HG02943 (cell line): ENCODE results near the gene SIX5.
"Not testable (repeated sequence)": the region's sequence is repeated elsewhere in the genome, so short reads cannot be mapped to it uniquely, and the experiment has no call there.

ENCODE experiments used
- ATAC-seq: cut with Tn5 transposase; IDR thresholded peaks from one replicate; pipeline ENCODE4 v1.9.1; 2021; ENCODE audit warnings: mild to moderate bottlenecking, low read depth, moderate library complexity; ENCODE audit not compliant: unreplicated experiment

The SIX5 gene

DNA sequence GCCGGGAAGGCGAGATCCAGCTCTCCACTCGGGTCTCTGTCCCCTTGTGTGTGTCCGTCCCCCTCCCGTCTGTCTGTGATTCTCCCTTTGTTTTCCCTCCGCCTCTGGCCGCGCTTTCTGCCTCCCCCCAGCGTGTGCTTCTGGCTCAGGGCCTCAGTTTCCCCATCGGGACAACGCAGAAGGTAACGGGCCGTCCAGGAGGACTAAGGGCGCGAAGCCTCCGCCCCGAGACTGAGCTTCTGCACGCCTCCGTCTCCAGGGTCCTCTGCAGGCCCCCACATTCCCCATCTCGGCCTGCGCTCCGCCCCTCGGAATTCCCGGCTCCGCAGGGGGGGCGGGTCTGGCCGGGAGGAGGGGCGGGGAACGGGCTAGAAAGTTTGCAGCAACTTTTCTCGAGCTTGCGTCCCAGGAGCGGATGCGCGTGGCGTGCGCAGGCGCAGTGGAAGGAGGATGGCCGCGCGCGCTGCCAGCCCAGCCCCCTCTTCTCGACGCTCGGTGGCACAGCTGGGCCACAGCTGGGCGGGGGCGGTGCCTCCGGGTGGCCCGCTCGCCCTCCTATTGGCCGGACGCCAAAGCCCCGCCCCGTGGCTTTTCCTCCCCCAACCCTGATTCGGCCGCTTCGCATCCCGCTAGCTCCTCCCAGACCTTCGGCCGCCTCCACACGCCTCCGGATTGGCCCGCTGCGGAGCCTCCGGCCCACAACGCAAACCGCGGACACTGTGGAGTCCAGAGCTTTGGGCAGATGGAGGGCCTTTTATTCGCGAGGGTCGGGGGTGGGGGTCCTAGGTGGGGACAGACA is at the start of gene SIX5:
Gene SIX5 (minus strand): TSS at position 269 of the 799 bp plus-strand sequence. CDS start 408 bp downstream, outside the sequence.
- peak; percentile 42 for ATAC-seq

DNA sequence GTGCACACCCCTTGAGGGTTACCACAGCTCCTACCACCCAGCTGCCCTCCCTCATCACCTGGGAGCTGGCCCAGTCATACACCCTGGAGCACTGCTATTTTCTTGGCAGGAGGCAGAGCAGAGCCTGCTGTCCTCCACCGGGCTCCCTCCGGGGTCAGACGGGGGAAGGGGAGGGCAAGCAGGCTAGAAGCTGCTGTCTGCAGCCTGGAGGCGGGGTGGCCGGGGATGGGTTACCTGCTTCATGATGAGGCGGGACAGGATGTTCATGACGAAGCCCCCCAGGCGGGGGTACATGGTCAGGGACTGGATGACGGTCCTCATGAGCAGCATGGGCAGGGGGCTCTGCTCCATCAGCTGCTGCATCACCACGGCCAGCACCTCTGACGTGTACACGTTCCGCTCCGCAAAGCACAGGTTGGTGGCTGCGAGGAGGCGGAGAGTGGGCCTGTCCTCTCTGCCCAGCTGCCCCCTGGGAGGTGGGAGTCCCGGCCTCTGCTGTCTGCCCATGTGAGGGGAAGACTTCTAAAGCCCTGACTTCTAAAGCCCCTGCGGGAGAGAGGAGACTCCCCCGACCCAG is 48.8 kb upstream of the SIX5 start:
- ATAC-seq = no peak

DNA sequence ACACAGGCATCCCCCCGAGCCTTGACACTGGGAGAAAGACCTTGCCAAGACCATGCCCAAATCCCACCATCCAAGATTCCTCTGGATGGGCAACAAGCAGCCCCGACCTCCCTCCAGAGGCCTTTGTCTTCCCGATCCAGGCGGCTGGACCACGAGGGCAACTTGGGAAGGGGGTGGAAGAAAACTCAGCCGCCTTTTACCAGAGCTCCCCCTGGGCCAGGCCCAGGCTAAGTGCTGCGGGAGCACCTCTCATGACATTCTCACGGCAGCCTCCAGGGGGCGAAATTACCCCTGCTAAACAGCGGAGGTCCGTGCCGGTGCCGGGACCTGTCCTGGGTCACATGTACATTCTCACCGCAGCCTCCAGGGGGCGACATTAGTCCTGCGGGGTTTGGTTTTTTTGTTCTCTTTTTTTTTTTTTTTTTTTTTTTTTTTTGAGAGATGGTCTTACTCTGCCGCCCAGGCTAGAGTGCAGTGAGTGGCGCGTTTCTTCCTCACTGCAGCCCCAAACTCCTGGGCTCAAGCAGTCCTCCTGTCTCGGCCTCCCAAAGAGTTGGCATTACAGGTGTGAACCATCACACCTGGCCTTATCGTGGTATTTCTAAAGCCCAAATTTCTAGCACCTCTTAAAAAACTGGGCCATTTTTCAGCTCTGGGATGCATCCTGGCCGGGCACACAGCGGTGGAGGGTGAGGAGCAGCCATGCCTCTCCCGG is 48.1 kb upstream of the SIX5 start:
- peak; percentile 86 for ATAC-seq

DNA sequence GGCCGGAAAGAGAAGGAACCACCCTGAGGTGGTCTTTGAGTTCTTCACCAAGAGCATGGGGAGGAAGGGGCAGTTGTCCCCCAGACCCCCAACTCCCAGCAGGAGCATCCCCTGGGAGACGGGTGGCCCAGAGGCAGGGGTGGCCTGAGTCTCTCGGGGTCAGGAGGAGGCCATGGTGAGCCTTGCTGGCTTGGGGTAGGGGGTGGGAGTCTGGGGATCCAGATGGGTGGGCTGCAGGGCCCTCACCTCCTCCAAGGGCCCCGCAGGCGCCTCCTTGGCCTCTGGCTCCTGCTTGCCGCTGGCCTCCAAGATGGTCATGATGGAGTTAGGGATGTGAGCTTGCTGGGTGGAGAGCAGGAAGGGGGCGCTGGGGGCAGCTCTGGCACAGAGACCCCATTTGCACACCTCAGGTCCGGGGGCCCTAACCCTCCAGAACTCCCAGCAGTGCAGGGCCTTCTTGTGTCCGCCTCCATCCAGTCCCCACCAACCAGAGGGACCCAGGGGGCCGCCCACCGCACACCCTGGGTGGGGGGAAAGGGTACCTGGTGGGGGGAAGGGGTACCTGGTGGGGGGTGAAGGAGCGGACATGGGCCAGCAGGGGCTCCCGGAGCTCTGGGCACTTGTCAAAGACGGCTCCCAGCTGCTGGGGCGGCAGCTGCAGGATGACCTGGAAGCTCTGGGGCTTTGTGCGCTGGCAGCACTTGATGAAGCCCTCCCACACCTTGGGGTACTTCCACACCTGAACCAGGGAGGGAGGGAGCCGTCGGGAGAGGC is 47.4 kb upstream of the SIX5 start:
- ATAC-seq = no peak

DNA sequence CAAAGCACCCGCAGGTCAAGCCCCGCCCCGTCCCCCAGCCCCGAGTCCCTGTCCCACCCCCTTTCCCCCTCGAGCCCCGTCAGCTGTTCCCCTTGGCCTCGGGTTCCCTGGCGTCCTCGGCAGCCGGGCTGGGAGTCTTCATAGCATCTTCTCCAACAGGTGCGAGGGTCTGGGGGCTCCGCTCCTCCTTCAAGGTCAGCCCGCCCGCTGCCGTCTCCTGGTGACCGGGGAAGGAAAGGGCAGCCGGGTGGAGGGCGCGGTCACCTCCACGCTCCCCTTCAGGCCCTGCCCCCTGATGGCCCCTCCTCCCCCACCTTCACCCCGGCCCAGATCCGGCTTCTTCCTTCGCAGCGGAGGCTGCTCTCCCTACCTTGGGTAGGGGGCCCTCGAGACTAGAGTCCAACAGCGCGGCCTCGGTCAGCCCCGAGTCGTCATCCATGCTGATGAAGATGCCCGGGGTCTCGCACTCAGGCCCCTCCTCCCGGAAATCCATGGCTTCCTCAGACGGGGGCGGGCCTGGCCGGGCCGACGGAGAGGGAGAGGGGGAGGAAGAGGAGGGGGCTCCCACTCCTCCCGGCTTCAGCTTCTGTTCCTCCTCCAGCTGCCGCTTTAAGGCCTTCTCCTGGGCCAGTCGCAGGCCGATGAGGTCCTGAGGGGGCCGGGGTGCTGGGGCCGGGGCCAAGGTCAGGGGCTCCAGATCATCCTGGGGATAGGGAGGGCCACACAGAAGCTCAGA is 46.6 kb upstream of the SIX5 start:
- no peak for ATAC-seq

DNA sequence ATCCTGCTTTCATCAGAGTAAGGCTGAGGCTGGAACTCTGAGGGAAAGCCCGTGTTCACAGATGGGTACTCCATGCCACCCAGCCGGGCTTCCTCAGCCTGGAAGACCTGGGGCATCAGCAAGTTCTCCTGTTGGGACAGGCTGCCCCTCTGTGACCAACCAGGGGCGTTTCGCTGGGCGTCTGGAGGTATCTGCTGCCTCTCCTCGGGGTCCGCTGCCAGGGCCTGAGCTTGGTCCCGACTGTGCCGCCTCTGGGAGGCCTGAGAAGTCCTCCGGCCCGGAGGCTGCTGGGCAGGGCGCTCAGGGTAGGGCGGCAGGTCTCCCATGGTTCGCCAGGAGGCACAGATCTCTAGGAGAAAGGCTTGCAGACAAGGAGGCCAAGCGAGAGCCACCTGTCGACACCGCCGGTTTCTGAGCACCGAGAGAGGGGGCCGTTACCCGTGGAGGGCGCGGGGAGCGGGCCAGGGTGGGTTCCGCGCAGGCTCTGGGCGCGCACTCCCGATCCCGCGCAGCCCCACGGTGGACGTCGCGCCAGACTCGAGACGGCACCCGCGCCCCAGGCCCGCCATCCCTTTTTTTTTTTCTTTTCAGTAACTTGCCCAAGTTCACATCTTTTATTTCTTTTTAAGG is 45.9 kb upstream of the SIX5 start, which contains the start of gene RSPH6A:
Gene RSPH6A (minus strand): TSS at position 458 of the 630 bp plus-strand sequence. CDS start 132 bp downstream, at position 326.
- no peak for ATAC-seq

DNA sequence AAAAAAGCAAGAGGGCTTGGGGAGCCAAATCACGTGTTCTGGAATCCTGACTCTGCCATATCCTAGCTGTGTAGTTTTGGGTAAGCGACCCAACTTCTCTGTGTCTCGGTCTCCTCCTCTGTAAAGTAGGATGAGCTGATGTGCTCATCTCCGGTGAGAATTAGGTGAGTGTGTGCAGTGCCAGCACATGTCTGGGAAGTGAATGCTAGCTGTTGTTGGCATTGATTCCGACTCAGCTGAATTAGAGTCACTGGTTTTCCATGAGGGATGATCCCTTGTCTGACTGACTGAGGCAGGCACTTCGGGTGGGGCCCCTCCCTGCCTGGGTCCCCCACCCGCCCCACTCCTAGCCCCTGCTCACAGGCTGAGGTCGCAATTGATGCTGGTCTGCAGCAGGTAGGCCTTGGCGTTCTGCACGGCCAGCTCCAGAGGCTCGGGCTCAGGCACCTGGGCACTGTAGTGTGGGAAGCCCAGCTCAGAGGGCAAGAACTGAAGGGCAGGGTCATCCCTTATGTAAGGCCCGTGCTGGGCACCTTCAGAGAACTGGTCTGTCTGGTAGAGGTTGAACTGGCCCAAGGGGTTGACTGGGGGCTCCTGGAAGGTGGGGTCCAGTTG is 45.2 kb upstream of the SIX5 start:
- no peak for ATAC-seq

DNA sequence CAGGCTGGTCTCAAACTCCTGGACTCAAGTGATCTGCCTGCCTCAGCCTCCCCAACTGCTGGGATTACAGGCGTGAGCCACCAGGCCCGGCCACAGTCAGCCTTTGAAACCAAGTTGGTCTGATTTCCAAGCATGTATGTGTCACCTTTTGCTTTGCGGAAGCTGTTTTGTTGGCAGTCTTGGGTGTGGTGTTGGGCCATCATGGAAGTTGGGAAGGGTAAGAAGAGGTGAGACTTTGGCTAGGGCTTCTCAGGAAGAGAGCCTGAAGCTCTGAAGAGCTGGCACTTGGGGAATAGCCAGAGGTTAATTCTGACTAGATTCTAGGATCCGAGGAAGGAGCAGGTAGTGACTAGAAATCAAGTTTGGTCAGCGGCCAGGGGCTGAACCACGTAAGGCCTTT is 43.2 kb upstream of the SIX5 start:
- no peak for ATAC-seq

DNA sequence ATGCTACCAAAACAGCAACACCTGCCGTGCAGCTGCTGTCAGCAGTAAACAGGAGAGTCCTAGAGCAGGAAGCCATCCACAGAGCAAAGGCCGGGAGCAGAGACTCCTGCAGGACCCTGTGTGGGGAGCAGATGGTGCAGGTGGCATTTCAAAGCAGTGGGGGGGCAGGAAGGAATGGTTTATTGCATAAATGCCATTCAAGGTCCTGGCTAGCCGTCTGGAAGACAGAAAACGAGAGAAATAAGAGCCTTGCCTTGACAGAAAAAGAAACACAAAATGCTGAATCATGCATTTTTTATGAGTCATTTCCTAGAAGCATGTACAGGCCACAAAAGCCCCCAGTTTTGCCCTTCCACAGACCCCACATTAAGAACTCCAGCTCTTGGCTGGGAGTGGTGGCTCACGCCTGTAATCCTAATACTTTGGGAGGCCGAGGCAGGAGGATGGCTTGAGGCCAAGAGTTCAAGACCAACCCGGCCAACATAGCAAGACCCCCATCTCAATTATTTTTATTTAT is 40.6 kb upstream of the SIX5 start:
- no peak for ATAC-seq

DNA sequence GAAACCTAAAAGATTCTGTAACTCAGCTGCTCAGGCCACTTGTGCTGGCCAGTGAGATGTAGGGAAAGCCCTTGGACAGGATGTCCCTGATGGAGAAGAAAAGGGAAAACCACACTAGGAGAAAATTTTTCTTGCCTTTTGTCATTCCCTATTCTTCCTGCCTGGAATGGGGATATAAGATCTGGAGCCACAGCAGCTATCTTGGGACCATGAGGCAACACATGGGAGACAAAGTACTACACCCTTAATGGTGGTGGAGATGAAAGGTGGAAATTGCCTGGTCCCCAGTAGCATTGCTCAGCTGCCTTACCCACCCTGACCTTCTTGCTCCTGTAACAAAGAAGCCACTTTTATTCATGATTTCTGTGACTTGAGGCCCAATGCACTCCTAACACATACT is 36.7 kb upstream of the SIX5 start:
- ATAC-seq = no peak

DNA sequence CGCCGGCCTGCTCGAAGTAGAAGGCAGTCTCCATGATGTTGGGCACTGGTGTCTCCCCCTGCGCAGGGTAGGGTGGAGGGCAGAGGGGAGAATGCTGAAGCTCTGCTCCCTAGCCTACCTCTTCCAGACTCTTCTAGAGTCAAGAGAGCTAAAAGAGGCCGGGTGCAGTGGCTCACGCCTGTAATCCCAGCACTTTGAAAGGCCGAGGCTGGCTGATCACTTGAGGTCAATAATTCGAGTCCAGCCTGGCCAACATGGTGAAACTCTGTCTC is 35.8 kb upstream of the SIX5 start:
- ATAC-seq = no peak

DNA sequence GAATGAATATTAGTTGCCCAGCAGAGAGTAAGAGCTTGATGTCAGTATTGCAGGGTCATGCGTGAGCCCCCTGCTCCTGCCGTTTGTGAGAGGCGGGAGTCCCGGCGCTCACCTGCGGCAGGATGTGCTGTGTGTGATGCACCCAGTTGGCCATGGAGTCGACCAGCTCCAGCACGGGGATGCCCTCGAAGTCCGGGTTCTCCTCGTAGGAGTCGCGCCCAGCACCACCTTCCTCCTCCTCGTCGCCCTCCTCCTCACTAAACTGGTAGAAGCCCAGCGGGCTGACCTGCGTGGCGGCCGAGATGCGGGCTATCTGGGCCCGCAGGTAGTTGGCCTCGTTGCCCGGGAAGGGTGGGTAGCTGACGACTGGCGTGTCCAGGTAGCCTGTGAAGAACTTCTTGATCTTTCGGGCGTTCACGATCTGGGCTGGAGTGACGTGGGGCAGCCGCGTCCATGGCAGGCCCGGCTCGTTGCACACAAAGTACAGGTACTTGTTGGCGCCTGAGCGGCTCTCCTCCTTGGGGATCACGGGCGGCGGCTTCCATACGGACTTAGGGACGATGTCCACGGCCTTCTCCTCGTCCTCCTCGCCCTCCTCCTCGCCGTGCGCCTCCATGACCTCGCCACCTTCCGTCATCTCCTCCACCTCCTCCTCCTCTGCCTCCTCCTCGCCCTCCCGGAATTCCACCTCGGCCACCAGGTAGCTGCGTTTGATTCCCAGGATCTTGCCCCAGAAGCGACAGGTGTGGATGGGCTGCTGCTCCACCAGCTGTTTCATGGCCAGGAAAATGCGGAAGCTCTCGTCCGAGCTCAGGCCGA is 35.3 kb upstream of the SIX5 start:
- ATAC-seq = no peak

DNA sequence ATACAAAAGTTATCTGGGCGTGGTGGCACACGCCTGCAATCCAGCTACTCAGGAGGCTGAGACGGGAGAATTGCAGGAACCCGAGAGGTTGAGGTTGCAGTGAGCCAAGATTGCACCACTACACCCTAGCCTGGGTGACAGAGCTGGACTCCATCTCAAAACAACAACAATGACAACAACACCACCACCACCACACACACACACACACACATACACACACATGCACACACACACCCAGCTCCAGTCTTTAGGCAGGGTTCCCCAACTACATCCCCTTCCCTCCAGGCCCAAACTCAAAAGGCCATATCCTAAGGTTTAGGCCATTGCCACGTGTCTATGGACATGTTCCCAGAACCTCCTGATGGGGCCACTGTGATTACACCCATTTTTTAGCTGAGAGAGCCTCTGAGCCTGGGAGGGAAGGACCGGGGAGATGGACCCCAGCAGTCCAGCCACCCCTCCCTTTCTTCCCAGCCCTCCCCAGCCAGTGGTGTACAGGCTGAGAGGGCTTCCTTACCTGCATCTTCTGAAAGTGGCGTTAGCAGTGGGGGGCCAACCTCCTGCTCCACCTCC is 32.6 kb upstream of the SIX5 start:
- no peak for ATAC-seq

DNA sequence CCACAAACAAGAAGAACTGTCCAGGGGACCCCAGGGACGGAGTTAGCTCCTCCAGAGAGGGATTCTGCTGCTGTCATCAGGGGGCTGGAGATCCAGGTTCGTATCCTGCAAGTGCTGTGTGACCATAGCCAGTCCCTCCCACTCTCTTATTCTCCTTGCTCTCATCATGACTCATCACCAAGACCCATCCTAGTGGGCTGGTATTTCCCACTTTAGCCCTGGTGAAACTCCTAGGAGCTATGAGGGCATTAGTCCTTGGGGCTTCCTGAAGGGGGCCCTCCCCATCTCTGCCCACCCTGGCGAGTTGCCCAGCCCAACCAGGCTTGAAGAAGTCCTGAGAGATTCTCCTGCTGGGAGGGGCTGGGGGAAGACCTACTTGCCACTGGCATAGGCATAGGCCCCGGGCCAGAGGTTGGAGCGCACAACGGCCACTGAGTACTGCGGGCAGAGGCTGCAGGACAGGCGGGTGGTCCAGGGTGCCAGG is 31.1 kb upstream of the SIX5 start:
- ATAC-seq = no peak

DNA sequence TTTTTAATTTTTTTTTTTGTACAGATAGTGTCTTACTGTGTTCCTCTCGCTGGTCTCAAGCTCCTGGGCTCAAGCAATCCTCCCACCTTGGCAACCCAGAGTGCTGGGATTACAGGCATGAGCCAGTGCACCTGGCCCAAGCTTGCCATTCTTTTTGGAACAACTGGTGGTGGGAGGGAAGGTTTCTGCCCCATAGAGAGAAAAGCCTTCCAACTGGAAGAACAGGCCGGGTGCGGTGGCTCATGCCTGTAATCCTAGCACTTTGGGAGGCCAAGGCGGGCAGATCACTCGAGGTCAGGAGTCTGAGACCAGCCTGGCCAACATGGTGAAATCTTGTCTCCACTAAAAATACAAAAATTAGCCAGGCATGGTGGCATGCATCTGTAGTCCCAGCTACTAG is 30.5 kb upstream of the SIX5 start:
- not testable (repeated sequence) for ATAC-seq

DNA sequence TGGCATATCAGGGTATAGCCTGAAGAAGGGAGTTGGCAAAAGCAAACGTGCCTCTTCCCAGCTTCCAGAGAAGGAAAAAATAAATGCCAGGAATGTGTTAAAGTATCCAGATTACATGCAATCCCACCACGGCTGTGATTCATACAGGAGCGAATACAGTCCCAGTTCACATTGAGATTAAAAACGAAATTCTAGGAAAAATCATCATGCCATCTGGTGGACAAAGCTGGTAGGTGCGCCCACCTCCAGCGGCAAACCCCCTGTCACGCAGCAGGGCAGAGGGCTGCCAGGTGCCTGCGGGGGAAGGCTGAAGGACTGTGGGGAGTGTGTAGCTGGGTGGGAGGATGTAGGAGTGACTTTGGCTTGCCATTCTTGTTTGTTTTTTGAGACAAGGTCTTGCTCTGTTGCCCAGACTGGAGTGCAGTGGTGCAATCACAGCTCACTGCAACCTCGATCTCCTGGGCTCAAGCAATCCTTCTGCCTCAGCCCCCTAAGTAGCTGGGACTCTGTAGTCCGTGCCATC is 30.0 kb upstream of the SIX5 start:
- ATAC-seq = no peak

DNA sequence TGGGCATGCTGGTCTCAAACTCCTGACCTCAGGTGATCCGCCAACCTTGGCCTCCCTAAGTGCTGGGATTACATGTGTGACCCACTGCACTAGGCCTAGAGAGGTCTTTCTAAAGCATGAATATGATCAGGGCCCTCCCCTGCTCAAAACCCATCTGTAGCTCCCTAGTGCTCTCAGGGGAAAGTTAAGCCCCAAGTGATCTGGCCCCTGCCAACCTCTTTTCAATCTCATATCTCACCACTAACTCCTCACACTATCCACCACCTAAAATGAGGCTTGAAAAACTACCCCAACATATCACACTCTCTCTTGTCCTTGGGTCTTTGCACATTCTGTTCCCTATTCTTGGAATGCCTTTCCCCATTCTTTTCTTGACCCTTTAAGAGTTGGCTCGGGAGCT is 25.6 kb upstream of the SIX5 start:
- ATAC-seq = no peak

DNA sequence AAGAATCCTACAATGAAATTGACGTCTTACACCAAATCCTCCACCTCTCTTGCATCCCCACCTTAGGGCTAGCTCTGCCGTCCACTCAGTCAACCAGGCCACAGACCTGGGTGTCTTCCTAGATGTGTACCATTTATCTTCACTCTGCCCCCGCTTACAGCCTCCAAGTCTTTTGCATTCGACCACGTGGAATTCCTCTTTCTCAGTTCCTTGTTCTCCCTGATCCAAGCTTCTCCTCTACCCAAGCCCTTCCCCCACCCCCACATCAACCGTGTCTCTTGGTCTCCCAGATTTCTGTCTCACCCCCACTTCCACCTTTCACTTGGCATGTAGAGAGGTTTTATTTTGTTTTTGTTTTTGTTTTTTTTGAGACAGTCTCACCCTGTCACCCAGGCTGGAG is 24.8 kb upstream of the SIX5 start:
- ATAC-seq = no peak
